ENCODE results near the gene STK10.
A peak's percentile ranks its signal among the peaks of the same experiment; 100 is the strongest.
"Not testable (repeated sequence)": the region's sequence is repeated elsewhere in the genome, so short reads cannot be mapped to it uniquely, and the experiment has no call there.

The STK10 gene

GRCh38 chr5:172153695-172154094 lies 34.3 kb downstream of the STK10 start:
- Histone ChIP-seq H3K9ac (ENCODE audit: low read depth in 1 of 2, low read length in 2 of 2) (no peak overlapping the region), H3K27ac (ENCODE audit: low read depth in 2 of 2, low read length in 2 of 2) (peak overlapping the region in 1 of 2 donors; percentile 11), H3K4me3 (ENCODE audit: low read length in 2 of 2) (no peak overlapping the region), H3K9me3 (ENCODE audit: control insufficient read depth in 2 of 2, low read length in 2 of 2) (no peaks in the 10 kb centered on the region), H3K36me3 (ENCODE audit: control insufficient read depth in 2 of 2, insufficient read depth in 2 of 2, low read length in 2 of 2) (peaks cover 7 to 20% of the 10 kb centered on the region in 2 donors), H3K27me3 (ENCODE audit: control insufficient read depth in 2 of 2, insufficient read depth in 2 of 2, low read length in 2 of 2) (no peaks in the 10 kb centered on the region), H3K4me1 (ENCODE audit: control insufficient read depth in 2 of 2, insufficient read depth in 2 of 2, low read length in 2 of 2) (peaks cover 5 to 13% of the 10 kb centered on the region in 2 donors)

- H3K9ac ChIP-seq (ENCODE audit: low read depth in 1 of 2, low read length in 2 of 2): no peak overlapping the region
- no peak overlapping the region for H3K27ac ChIP-seq (ENCODE audit: low read depth in 2 of 2, low read length in 2 of 2)
- no peaks in the 10 kb centered on the region for H3K27me3 ChIP-seq (ENCODE audit: control insufficient read depth in 2 of 2, insufficient read depth in 2 of 2, low read length in 2 of 2)
- H3K36me3 ChIP-seq (ENCODE audit: control insufficient read depth in 2 of 2, insufficient read depth in 2 of 2, low read length in 2 of 2): peaks cover 10 to 25% of the 10 kb centered on the region in 2 donors
- peaks cover 10 to 25% of the 10 kb centered on the region in 2 donors for H3K4me1 ChIP-seq (ENCODE audit: control insufficient read depth in 2 of 2, insufficient read depth in 2 of 2, low read length in 2 of 2)
- H3K9me3 ChIP-seq (ENCODE audit: control insufficient read depth in 2 of 2, low read length in 2 of 2): no peaks in the 10 kb centered on the region
- no peak overlapping the region for H3K4me3 ChIP-seq (ENCODE audit: low read length in 2 of 2)
Observed at GRCh38 chr5:172151661-172152210, 36.3 kb downstream of the STK10 start.

GRCh38 chr5:172150514-172151425 lies 37.3 kb downstream of the STK10 start:
- H3K9ac ChIP-seq (ENCODE audit: low read depth in 1 of 2, low read length in 2 of 2): no peak overlapping the region
- H3K4me3 ChIP-seq (ENCODE audit: low read length in 2 of 2): peak overlapping the region in 1 of 2 donors; percentile 7
- peaks cover 10 to 18% of the 10 kb centered on the region in 2 donors for H3K36me3 ChIP-seq (ENCODE audit: control insufficient read depth in 2 of 2, insufficient read depth in 2 of 2, low read length in 2 of 2)
- peak overlapping the region; percentile 16 to 59 for H3K27ac ChIP-seq (ENCODE audit: low read depth in 2 of 2, low read length in 2 of 2)
- no peaks in the 10 kb centered on the region for H3K9me3 ChIP-seq (ENCODE audit: control insufficient read depth in 2 of 2, low read length in 2 of 2)
- H3K27me3 ChIP-seq (ENCODE audit: control insufficient read depth in 2 of 2, insufficient read depth in 2 of 2, low read length in 2 of 2): no peaks in the 10 kb centered on the region
- H3K4me1 ChIP-seq (ENCODE audit: control insufficient read depth in 2 of 2, insufficient read depth in 2 of 2, low read length in 2 of 2): peaks cover 10 to 31% of the 10 kb centered on the region in 2 donors

GRCh38 chr5:172149481-172149880 lies 38.5 kb downstream of the STK10 start:
- not testable (repeated sequence) for H3K9ac ChIP-seq (ENCODE audit: low read depth in 1 of 2, low read length in 2 of 2); H3K27me3 ChIP-seq (ENCODE audit: control insufficient read depth in 2 of 2, insufficient read depth in 2 of 2, low read length in 2 of 2); H3K9me3 ChIP-seq (ENCODE audit: control insufficient read depth in 2 of 2, low read length in 2 of 2); H3K27ac ChIP-seq (ENCODE audit: low read depth in 2 of 2, low read length in 2 of 2); H3K4me3 ChIP-seq (ENCODE audit: low read length in 2 of 2)
- peaks cover 8 to 17% of the 10 kb centered on the region in 2 donors for H3K36me3 ChIP-seq (ENCODE audit: control insufficient read depth in 2 of 2, insufficient read depth in 2 of 2, low read length in 2 of 2)
- H3K4me1 ChIP-seq (ENCODE audit: control insufficient read depth in 2 of 2, insufficient read depth in 2 of 2, low read length in 2 of 2): peaks cover 14 to 37% of the 10 kb centered on the region in 2 donors

GRCh38 chr5:172149073-172149472 lies 39.0 kb downstream of the STK10 start:
- H3K4me1 ChIP-seq (ENCODE audit: control insufficient read depth in 2 of 2, insufficient read depth in 2 of 2, low read length in 2 of 2): peaks cover 14 to 37% of the 10 kb centered on the region in 2 donors
- H3K27ac ChIP-seq (ENCODE audit: low read depth in 2 of 2, low read length in 2 of 2): no peak overlapping the region
- peaks cover 5 to 15% of the 10 kb centered on the region in 2 donors for H3K36me3 ChIP-seq (ENCODE audit: control insufficient read depth in 2 of 2, insufficient read depth in 2 of 2, low read length in 2 of 2)
- no peaks in the 10 kb centered on the region for H3K9me3 ChIP-seq (ENCODE audit: control insufficient read depth in 2 of 2, low read length in 2 of 2)
- H3K27me3 ChIP-seq (ENCODE audit: control insufficient read depth in 2 of 2, insufficient read depth in 2 of 2, low read length in 2 of 2): no peaks in the 10 kb centered on the region
- H3K9ac ChIP-seq (ENCODE audit: low read depth in 1 of 2, low read length in 2 of 2): no peak overlapping the region
- H3K4me3 ChIP-seq (ENCODE audit: low read length in 2 of 2): no peak overlapping the region

GRCh38 chr5:172148381-172148780 lies 39.6 kb downstream of the STK10 start:
- H3K9me3 ChIP-seq (ENCODE audit: control insufficient read depth in 2 of 2, low read length in 2 of 2): no peaks in the 10 kb centered on the region
- H3K36me3 ChIP-seq (ENCODE audit: control insufficient read depth in 2 of 2, insufficient read depth in 2 of 2, low read length in 2 of 2): peaks cover 3 to 13% of the 10 kb centered on the region in 2 donors
- H3K27me3 ChIP-seq (ENCODE audit: control insufficient read depth in 2 of 2, insufficient read depth in 2 of 2, low read length in 2 of 2): no peaks in the 10 kb centered on the region
- H3K27ac ChIP-seq (ENCODE audit: low read depth in 2 of 2, low read length in 2 of 2): peak overlapping the region; percentile 74 to 78
- H3K9ac ChIP-seq (ENCODE audit: low read depth in 1 of 2, low read length in 2 of 2): no peak overlapping the region
- no peak overlapping the region for H3K4me3 ChIP-seq (ENCODE audit: low read length in 2 of 2)
- peaks cover 14 to 37% of the 10 kb centered on the region in 2 donors for H3K4me1 ChIP-seq (ENCODE audit: control insufficient read depth in 2 of 2, insufficient read depth in 2 of 2, low read length in 2 of 2)

- Histone ChIP-seq H3K27ac (ENCODE audit: low read depth in 2 of 2, low read length in 2 of 2) (peak overlapping the region; percentile 78 to 82), H3K9me3 (ENCODE audit: control insufficient read depth in 2 of 2, low read length in 2 of 2) (no peaks in the 10 kb centered on the region), H3K4me3 (ENCODE audit: low read length in 2 of 2) (no peak overlapping the region), H3K27me3 (ENCODE audit: control insufficient read depth in 2 of 2, insufficient read depth in 2 of 2, low read length in 2 of 2) (no peaks in the 10 kb centered on the region), H3K36me3 (ENCODE audit: control insufficient read depth in 2 of 2, insufficient read depth in 2 of 2, low read length in 2 of 2) (peaks cover 3 to 13% of the 10 kb centered on the region in 2 donors), H3K4me1 (ENCODE audit: control insufficient read depth in 2 of 2, insufficient read depth in 2 of 2, low read length in 2 of 2) (peaks cover 14 to 38% of the 10 kb centered on the region in 2 donors), H3K9ac (ENCODE audit: low read depth in 1 of 2, low read length in 2 of 2) (no peak overlapping the region)
Observed at GRCh38 chr5:172147857-172148256, 40.2 kb downstream of the STK10 start.

- Histone ChIP-seq H3K4me3 (ENCODE audit: low read length in 2 of 2) (no peak overlapping the region), H3K4me1 (ENCODE audit: control insufficient read depth in 2 of 2, insufficient read depth in 2 of 2, low read length in 2 of 2) (peaks cover 14 to 48% of the 10 kb centered on the region in 2 donors), H3K9me3 (ENCODE audit: control insufficient read depth in 2 of 2, low read length in 2 of 2) (no peaks in the 10 kb centered on the region), H3K27me3 (ENCODE audit: control insufficient read depth in 2 of 2, insufficient read depth in 2 of 2, low read length in 2 of 2) (no peaks in the 10 kb centered on the region), H3K9ac (ENCODE audit: low read depth in 1 of 2, low read length in 2 of 2) (no peak overlapping the region), H3K27ac (ENCODE audit: low read depth in 2 of 2, low read length in 2 of 2) (peak overlapping the region; percentile 78 to 82), H3K36me3 (ENCODE audit: control insufficient read depth in 2 of 2, insufficient read depth in 2 of 2, low read length in 2 of 2) (peaks cover 3 to 6% of the 10 kb centered on the region in 2 donors)
Observed at GRCh38 chr5:172146748-172147092, 41.3 kb downstream of the STK10 start.

GRCh38 chr5:172145870-172146747 lies 41.9 kb downstream of the STK10 start:
- peaks cover 3 to 6% of the 10 kb centered on the region in 2 donors for H3K36me3 ChIP-seq (ENCODE audit: control insufficient read depth in 2 of 2, insufficient read depth in 2 of 2, low read length in 2 of 2)
- H3K4me1 ChIP-seq (ENCODE audit: control insufficient read depth in 2 of 2, insufficient read depth in 2 of 2, low read length in 2 of 2): peaks cover 14 to 48% of the 10 kb centered on the region in 2 donors
- no peak overlapping the region for H3K4me3 ChIP-seq (ENCODE audit: low read length in 2 of 2)
- no peaks in the 10 kb centered on the region for H3K27me3 ChIP-seq (ENCODE audit: control insufficient read depth in 2 of 2, insufficient read depth in 2 of 2, low read length in 2 of 2)
- no peaks in the 10 kb centered on the region for H3K9me3 ChIP-seq (ENCODE audit: control insufficient read depth in 2 of 2, low read length in 2 of 2)
- peak overlapping the region; percentile 78 to 82 for H3K27ac ChIP-seq (ENCODE audit: low read depth in 2 of 2, low read length in 2 of 2)
- H3K9ac ChIP-seq (ENCODE audit: low read depth in 1 of 2, low read length in 2 of 2): peak overlapping the region; percentile 24 to 46

Data from mucosa of rectum (tissue), 2 donors.